Measurements from ENCODE around the gene CPNE4. TPM values are rescaled to one million over a fixed set of nuclear protein-coding genes. Genes with fewer than 3 reads are reported as not detected.

Gene CPNE4
- polyA plus RNA-seq (2012; ENCODE audit: low read depth, missing spikeins) = 0.63 TPM

DNA sequence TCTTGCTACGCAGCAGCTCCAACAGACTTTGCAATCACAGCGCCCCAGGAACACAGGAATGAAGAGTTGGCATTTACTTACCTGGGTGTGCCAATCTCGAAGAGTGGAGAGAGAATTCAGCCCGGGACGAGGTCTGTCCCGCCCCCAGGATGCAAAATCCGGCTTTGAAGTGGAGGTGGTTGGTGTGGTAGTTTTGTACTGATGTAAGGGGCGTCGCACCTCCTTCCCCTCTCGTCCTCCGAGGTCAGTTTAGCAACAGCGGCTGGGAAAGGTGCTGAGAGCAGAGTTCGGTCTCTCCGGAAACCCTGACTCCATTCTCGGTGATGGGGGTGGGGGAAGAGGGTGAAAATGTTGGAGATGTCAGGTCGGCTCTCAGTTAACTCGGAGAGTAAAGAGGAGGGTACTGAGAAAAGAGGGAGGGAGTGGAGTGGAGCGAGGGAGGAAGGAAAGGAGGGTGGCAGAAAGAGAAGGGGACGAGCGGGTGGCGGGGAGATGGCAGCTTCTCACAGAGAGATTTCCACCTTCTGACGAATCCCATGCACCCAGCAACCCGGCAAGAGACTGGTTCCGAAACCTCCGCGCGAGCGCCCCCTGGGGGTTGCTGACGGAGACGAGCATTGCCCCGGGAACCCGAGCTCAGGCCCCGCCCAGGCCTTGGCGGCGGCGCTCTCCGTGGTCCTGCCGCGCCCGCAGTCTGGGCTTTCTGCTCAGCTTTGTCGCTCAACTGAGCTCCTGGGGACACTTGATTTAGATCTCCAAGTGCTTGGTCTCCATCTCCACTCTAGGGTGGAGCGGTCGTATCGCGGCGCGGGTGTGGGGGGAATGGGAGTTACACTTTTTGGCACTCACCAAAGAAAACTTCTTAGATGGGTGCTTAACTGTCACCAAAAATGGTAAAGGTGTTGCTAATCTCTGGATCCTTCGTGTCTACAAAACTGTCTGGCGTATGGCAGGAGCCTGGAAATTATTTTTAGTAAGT lies at the start of gene CPNE4:
Gene CPNE4, minus strand, starts transcription at position 529 of the 979 bp plus-strand sequence.
- FAIRE-seq (peak; percentile 79), DNase-seq (ENCODE audit: insufficient read length, low spot score) (peak; percentile 80)
- TF ChIP-seq TAF1 (IDR thresholded peaks at IDR 0.05; ENCODE audit: low read depth, low read length) (no peak), POU2F2 (IDR thresholded peaks at IDR 0.05; ENCODE audit: low read depth, low read length) (0 out of 2 replicates have a peak, but pooled peaks have one; percentile 19)

DNA sequence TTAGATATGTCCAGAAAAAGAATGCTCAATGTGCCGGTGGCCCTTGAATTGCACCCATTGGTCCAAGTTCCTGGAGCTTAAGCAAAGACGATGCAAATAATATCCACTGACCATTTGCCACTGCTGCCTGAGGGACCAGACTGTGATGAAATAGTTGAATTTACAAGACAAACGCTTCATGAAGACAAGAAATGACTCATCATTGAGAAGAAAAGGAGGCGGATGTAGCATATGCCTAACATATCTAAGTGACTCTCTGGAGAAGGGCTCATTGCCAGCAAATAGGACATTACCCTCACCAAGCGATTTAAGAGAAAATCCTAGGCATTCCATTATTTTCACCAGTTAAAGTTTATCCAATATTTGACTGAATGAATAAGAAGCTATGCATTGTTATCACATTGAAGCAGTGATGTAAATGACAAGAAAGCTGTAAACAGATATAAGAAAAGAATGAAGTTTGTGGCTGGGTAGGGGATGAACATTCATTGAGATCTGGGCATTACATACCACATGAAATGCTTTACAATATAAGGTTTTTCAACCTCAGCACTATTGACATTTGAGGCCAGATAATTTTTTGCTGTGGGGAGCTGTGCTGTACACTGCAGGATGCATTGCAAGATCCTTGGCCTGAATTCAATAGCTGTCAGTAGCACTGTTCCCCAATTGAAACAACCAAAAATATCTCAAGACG lies 48.9 kb upstream of the CPNE4 start:
- FAIRE-seq (no peak), DNase-seq (ENCODE audit: insufficient read length, low spot score) (no peak)
- TF ChIP-seq TAF1 (IDR thresholded peaks at IDR 0.05; ENCODE audit: low read depth, low read length) = no peak
- TF ChIP-seq POU2F2 (IDR thresholded peaks at IDR 0.05; ENCODE audit: low read depth, low read length) = no peak
- no peak for TF ChIP-seq POLR2AphosphoS5 (IDR thresholded peaks at IDR 0.05; ENCODE audit: low read depth, low read length)
- no peak for TF ChIP-seq PAX5 (IDR thresholded peaks at IDR 0.05; ENCODE audit: insufficient read depth, low read length, severe bottlenecking)
- no peak for TF ChIP-seq SPI1 (IDR thresholded peaks at IDR 0.05; ENCODE audit: low read depth, low read length)
- TF ChIP-seq POLR2A (IDR thresholded peaks at IDR 0.05; ENCODE audit: low read depth, low read length) = no peak

DNA sequence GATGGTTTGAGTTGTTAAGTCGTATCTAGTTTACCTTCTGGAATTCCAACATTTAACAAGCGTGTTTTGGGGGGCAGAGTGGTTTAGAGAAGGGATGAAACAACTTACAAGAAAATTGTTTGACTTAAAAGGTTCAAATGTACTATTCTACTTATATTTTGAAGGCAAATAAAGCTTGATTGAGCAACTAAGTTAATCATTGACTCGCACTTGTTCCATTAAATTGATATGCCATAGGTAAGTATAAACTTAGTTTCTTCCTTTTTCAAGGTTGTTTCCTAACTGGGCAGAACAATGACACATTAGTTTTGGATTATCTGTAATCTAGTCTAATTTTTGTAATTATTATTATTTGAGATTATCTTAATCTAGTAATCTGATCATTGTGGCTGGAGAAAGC lies 48.3 kb upstream of the CPNE4 start:
- FAIRE-seq = no peak
- TF ChIP-seq POU2F2 (IDR thresholded peaks at IDR 0.05; ENCODE audit: low read depth, low read length) (no peak), TAF1 (IDR thresholded peaks at IDR 0.05; ENCODE audit: low read depth, low read length) (no peak), POLR2AphosphoS5 (IDR thresholded peaks at IDR 0.05; ENCODE audit: low read depth, low read length) (no peak), SPI1 (IDR thresholded peaks at IDR 0.05; ENCODE audit: low read depth, low read length) (no peak), PAX5 (IDR thresholded peaks at IDR 0.05; ENCODE audit: insufficient read depth, low read length, severe bottlenecking) (no peak), POLR2A (IDR thresholded peaks at IDR 0.05; ENCODE audit: low read depth, low read length) (no peak)

GRCh38 chr3:132079147-132079546 lies 44.3 kb upstream of the CPNE4 start:
- TF ChIP-seq POLR2AphosphoS5 (IDR thresholded peaks at IDR 0.05; ENCODE audit: low read depth, low read length) (no peak), POLR2A (IDR thresholded peaks at IDR 0.05; ENCODE audit: low read depth, low read length) (no peak), POU2F2 (IDR thresholded peaks at IDR 0.05; ENCODE audit: low read depth, low read length) (no peak), TAF1 (IDR thresholded peaks at IDR 0.05; ENCODE audit: low read depth, low read length) (no peak), SPI1 (IDR thresholded peaks at IDR 0.05; ENCODE audit: low read depth, low read length) (no peak), PAX5 (IDR thresholded peaks at IDR 0.05; ENCODE audit: insufficient read depth, low read length, severe bottlenecking) (no peak)
- DNase-seq (ENCODE audit: insufficient read length, low spot score) (no peak), FAIRE-seq (no peak)

More for the DNA sequence above, 48.3 kb upstream of the CPNE4 start:
- DNase-seq (ENCODE audit: insufficient read length, low spot score) = no peak

- DNase-seq (ENCODE audit: insufficient read length, low spot score) = no peak
- TF ChIP-seq TAF1 (IDR thresholded peaks at IDR 0.05; ENCODE audit: low read depth, low read length) (no peak), POLR2A (IDR thresholded peaks at IDR 0.05; ENCODE audit: low read depth, low read length) (no peak), POU2F2 (IDR thresholded peaks at IDR 0.05; ENCODE audit: low read depth, low read length) (no peak), SPI1 (IDR thresholded peaks at IDR 0.05; ENCODE audit: low read depth, low read length) (no peak), PAX5 (IDR thresholded peaks at IDR 0.05; ENCODE audit: insufficient read depth, low read length, severe bottlenecking) (no peak), POLR2AphosphoS5 (IDR thresholded peaks at IDR 0.05; ENCODE audit: low read depth, low read length) (no peak)
- FAIRE-seq = no peak
These were observed 39.0 kb upstream of the CPNE4 start for GRCh38 chr3:132073771-132074170.

- FAIRE-seq (no peak), DNase-seq (ENCODE audit: insufficient read length, low spot score) (no peak)
- no peak for TF ChIP-seq PAX5 (IDR thresholded peaks at IDR 0.05; ENCODE audit: insufficient read depth, low read length, severe bottlenecking)
These were observed 36.2 kb upstream of the CPNE4 start for GRCh38 chr3:132071043-132071442.

- DNase-seq (ENCODE audit: insufficient read length, low spot score) (no peak), FAIRE-seq (no peak)
- TF ChIP-seq POLR2AphosphoS5 (IDR thresholded peaks at IDR 0.05; ENCODE audit: low read depth, low read length) (no peak), POU2F2 (IDR thresholded peaks at IDR 0.05; ENCODE audit: low read depth, low read length) (no peak), PAX5 (IDR thresholded peaks at IDR 0.05; ENCODE audit: insufficient read depth, low read length, severe bottlenecking) (no peak), POLR2A (IDR thresholded peaks at IDR 0.05; ENCODE audit: low read depth, low read length) (no peak), SPI1 (IDR thresholded peaks at IDR 0.05; ENCODE audit: low read depth, low read length) (no peak), TAF1 (IDR thresholded peaks at IDR 0.05; ENCODE audit: low read depth, low read length) (no peak)
These were observed 29.3 kb upstream of the CPNE4 start for GRCh38 chr3:132064114-132064513.

DNA sequence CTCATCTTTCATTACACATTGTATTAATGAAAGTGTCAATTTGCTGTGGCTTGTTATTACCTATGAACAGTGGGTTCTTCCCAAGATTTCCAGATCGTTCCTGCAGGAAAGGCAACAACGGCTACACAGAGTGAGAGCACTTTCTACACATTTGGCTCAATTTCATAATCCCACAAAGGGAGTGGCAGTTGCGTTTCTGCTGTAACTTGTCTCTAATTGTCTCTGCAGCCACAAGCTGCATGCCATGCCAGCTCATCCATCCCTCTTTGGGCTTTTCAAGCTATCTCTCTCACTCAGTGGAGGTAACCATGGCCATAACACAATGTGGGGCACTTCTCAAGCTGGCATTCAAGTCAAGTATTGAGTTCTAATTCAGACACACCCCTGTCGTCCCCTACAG lies 27.7 kb upstream of the CPNE4 start:
- no peak for FAIRE-seq
- TF ChIP-seq POU2F2 (IDR thresholded peaks at IDR 0.05; ENCODE audit: low read depth, low read length) (no peak), POLR2AphosphoS5 (IDR thresholded peaks at IDR 0.05; ENCODE audit: low read depth, low read length) (no peak), TAF1 (IDR thresholded peaks at IDR 0.05; ENCODE audit: low read depth, low read length) (no peak), SPI1 (IDR thresholded peaks at IDR 0.05; ENCODE audit: low read depth, low read length) (no peak), PAX5 (IDR thresholded peaks at IDR 0.05; ENCODE audit: insufficient read depth, low read length, severe bottlenecking) (no peak), POLR2A (IDR thresholded peaks at IDR 0.05; ENCODE audit: low read depth, low read length) (no peak)
- no peak for DNase-seq (ENCODE audit: insufficient read length, low spot score)

- DNase-seq (ENCODE audit: insufficient read length, low spot score) = no peak
- TF ChIP-seq POU2F2 (IDR thresholded peaks at IDR 0.05; ENCODE audit: low read depth, low read length) (no peak), SPI1 (IDR thresholded peaks at IDR 0.05; ENCODE audit: low read depth, low read length) (no peak), POLR2A (IDR thresholded peaks at IDR 0.05; ENCODE audit: low read depth, low read length) (no peak), PAX5 (IDR thresholded peaks at IDR 0.05; ENCODE audit: insufficient read depth, low read length, severe bottlenecking) (no peak), POLR2AphosphoS5 (IDR thresholded peaks at IDR 0.05; ENCODE audit: low read depth, low read length) (no peak), TAF1 (IDR thresholded peaks at IDR 0.05; ENCODE audit: low read depth, low read length) (no peak)
- no peak for FAIRE-seq
These were observed 21.1 kb upstream of the CPNE4 start for GRCh38 chr3:132055872-132056271.

All from GM12891 (cell line).